HG02588 (cell line): ENCODE results near the gene CEP135.
A peak's percentile ranks its signal among the peaks of the same experiment; 100 is the strongest.
"Not testable (repeated sequence)": the region's sequence is repeated elsewhere in the genome, so short reads cannot be mapped to it uniquely, and the experiment has no call there.

ENCODE experiments used
- ATAC-seq: cut with Tn5 transposase; IDR thresholded peaks from one replicate; pipeline ENCODE4 v1.9.1; 2021; ENCODE audit warnings: mild to moderate bottlenecking, moderate library complexity; ENCODE audit not compliant: unreplicated experiment

The CEP135 gene

DNA sequence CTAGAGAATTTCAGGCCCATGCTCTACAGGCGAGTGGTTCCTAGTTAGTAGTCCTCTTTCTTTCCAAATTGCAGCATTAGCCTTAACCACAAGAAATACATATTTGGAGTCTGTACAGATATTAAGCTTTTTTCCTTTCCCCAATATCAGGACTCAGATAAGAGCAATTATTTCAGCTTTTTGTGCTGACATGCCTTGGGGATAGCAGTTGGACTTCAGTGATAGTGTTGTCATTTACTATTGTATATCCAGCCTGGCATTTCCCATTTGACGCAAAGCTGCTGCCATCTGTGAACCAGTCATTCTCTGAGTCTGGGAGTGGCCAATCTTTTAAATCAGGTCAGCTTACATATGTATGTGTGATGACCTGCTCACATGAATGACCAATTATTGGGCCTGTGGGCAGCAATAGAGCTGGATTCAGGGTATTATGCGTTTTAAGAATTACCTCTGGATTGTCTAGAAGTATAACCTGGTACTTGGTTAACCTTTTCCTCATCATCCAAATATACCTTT lies 6.8 kb upstream of the CEP135 start:
- ATAC-seq, result no peak

DNA sequence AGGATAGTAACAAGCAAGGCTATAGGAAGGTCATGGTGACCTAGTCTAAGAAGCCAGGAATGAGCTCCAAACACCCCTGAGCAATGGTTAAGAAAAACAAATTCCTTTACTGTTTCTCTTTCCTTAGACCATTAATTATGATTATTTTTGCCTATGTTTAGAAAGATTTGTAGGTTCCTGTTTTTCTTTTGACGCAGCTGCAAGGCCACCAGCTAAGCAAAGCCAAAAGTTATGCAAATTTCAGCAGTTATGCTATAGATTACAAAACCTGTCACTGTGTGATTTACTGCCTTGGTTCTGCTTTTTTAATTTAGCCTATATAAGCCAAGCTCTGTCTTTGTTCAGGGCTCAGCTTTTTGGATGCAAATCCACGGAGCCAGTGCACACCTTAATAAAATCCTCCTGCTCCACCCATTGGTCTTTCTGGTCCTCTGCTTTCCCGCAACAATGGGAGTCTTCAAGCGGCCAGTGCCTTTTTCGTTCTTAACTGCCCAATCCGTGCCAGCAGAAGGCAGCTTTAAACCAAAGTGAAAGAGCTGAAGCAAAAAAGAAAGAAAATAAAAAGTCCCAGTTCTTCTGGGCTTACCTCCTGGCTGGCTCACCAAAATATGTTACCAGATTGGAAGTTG lies 1.4 kb upstream of the CEP135 start:
- peak; percentile 32 for ATAC-seq

DNA sequence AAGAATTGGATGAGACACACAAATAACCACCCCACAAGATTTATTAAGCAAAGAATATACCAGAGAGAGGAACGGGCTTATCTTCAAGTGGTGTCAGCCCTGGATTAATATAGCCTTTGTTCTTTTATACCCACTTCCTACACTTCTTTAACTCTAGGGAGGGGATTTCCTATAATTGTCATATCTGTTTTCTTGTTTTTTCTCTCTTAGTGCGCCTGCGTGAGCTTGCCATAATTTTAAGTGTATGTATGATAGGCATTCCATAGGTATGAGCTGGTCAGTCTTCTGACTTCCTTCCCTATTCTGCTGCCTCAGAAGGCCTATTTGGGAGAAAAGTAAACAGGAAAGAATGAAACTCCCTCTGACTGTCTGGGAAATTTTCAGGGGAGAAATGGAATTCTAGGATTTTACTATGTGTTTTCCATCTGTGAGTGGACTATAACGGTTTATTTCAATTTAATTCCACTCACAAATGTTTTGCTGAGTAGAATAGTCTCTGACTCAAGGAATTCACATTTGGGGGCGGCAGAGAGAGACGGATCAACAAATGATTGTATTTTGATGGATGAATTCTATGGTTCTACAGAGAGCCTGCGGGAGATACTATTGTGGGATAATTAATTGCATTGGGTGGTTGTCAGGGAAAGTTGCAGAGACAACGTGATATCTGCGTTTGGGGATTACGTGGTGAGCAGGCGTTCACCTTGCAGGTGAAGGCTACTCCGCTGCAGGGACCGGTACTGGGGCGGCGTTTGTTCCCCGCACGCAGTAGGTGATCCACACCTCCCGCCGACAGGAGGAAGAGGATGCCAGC lies 626 bp upstream of the CEP135 start:
- peak; percentile 16 for ATAC-seq

DNA sequence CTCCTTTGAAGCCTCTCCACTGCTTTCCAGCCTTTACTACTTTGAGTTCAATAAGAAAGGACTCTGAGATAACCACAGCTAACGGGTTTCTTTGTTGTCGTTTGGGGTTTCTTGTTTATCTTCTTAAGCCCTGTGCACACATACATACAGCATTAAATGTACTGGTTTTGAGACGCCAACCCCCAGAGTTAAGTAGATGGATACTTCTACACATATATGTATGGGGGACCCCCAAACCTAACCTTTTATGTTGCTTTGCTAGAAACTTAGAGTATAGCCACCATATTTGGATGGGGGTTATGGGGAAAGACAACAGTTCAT lies 697 bp downstream of the CEP135 start:
- ATAC-seq, result no peak

DNA sequence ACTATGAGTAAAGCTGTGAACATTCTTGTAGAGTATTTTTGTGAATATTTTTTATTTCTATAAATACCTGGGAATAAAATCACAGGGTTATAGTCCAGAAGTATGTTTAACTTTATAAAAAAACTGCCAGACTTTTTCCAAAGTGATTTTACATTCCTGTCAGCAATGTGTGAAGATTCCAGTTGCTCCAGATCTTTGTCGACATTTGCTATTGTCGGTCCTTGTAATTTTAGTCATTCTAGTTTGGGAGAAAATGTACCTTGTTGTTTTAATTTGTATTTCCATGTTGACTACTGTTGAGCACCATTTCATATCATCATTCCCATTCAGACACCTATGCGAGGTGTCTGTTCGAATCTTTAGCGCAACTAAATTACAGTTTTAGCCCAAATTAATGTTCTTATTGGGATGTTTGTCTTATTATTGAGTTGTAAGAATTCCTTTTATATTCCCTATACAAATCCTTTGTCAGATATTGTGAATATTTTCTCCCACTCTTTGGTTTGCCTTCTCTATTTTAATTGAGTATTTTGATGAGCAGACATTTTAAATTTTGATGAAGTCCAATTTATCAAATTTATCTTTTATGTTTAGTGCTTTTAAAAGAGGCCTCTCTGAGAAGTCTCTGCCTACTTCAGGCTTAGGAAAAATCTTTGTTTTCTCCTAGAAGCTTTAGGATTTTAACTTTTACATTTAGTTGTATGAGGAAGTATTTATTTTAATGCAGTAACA lies 2.6 kb downstream of the CEP135 start:
- ATAC-seq, result no peak

DNA sequence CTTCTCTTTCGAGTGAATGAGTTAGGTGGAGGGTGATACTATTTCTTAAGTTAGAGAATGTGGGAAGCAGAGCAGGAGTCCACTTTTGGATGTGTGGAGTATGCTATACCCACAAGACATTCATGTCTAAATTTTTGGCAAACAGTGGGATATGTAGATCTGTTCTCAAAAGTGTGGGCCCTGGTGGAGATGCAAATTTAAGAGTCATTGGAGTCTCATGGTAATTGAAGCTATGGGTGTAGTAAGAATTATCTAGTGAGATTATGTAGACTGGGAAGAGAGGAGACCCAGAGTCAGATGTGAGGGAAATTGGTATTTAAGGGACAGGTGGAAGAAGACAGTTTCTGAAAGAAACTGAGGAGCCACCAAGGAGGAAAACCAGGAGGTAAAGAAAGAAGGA lies 7.0 kb downstream of the CEP135 start:
- no peak for ATAC-seq

DNA sequence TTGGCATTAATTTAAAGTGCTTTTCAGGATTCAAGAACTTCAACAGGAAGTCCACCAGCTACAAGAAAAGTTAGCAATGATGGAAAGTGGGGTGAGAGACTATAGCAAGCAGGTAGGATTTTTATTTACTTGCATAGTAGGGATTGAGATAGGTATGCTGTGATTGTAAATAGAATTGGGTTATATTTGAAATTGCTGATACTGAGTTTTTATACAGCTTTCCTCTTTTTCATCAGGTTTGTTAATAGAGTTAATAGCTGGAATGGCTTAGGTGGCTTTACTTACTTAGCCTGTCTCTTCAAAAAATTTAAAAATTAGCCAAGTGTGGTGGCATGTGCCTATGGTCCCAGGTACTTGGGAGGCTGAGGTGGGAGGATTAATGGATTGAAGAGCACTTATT lies 10.9 kb downstream of the CEP135 start:
- no peak for ATAC-seq

DNA sequence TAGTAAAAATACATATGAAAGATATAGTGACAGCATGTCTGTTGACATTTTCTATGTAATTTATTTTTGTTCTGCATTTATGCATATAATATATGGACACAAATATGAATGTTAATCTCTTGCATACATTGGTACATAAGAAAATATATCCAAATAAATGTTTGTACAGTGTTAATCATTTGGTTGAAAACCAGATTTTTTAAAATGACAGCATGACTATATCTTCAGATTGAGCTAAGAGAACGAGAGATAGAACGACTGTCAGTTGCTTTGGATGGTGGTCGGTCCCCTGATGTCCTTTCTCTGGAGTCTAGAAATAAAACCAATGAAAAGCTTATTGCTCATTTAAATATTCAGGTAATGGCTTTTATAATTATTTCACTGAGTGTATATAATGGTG lies 15.3 kb downstream of the CEP135 start:
- ATAC-seq, result no peak

DNA sequence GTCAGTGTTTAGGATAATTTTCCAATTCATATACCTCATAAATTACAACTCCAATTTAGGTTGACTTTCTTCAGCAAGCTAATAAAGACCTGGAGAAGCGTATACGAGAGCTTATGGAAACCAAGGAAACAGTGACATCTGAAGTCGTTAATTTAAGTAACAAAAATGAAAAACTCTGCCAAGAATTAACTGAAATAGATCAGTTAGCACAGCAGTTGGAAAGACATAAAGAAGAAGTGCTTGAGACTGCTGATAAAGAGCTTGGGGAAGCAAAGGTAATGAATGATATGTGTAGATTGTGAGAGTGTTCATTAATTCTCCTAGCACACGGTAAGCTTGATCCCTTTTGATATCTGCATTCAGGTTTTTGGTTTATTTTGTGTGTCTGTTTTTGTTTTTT lies 16.8 kb downstream of the CEP135 start:
- no peak for ATAC-seq

DNA sequence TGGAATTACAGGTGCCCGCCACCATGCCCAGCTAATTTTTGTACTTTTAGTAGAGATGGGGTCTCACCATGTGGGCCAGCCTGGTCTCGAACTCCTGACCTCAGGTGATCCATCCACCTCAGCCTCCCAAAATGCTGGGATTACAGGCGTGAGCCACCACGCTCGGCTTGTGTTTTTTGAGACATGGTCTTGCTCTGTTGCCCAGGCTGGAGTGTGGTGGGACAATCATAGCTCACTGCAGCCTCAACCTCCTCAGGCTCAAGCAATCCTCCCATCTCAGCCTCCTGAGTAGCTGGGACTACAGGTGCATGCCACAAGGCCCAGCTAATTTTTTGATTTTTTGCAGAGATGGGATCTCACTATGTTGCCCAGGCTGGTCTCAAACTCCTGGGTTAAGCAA lies 17.6 kb downstream of the CEP135 start:
- ATAC-seq, result not testable (repeated sequence)

DNA sequence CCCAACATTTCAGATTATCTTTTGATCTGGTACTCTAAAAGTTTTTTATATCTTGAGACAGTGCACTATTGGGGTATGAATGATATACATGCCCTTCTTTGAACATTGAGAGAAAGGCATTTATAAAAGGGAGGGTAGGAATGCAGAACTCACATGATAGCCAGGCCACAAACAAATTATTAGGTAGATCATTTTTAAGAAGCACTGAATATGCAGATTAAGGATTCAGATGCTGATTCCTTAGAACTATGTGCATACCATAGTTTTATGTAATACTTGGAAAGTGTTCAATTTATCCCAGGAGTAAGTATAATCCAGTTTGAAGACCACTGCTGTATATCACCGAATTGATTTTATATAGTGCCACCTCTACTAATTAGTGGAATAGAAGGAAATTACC lies 18.6 kb downstream of the CEP135 start:
- no peak for ATAC-seq

DNA sequence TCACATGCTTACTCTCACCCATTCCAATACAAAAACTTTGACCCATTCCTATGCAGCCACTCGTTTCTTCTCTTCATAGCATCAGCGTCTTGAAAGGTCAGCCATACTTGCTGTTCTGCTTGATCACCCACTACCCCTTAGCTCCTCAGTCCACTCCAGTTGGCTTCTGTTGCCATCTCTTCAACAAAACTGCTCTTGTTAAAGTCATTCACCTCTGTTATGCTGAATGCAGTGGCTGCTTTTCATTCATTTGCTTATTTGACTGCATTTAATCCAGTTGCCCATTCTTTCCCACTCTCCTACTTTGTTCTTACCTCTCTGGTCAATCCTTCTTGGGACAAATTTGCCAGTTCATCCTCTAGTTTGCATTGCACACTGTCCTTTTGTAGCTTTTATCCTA lies 24.9 kb downstream of the CEP135 start:
- ATAC-seq, result no peak

DNA sequence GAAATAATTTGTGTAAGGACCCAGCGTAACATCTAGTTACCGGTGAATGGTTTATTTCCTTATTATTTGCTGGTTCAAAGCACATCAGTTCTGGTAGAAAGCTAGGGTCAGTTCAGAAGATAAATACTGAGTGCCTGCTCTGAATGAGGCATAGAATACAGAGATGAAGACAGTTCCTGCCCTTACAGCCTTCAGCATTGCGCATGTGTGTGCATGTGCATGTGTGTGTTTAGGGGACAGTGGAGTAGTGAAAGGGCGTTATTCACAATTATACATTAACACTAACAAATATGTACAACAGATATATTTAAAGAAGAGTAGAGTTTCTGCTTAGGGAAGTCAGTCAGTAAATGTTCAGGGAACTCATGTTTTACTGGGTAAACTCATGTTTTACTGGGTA lies 29.1 kb downstream of the CEP135 start:
- no peak for ATAC-seq

DNA sequence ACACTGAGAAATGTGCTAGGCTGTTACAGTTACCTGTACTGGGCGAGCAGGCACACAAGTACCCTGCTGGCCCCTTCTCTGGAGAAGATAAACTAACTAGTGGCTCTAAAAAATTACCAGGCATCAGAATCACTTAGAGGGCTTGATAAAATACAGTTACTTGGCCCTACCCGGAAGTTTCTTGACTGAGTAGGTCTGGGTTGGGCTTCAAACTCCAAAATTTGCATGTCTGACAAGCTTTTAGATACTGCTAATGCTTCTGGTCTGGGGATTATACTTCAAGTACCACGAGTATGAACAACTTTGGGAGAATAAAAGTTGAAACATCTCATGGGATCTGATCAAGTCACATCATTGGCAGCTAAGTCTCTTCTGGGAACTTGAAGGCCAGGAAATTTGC lies 30.8 kb downstream of the CEP135 start:
- ATAC-seq, result peak; percentile 67

DNA sequence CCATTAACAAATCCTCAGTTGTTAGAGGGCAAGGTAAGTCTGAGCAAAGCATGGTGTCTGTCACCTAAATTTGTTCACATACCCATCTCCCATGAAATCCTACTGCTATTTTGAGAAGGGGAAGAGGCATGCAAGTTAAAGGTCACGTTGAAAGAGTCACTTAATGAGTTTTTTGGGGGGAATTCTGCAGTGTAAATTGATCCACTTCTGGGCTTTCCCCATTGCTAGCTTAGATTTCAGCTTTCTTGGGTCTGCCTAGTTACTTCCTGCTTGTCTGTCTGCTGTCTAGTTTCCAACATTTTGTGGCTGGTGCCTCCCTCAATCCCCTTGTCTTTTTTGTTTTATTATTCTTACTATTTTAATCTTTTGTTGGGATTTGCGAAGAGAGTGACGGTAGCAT lies 32.0 kb downstream of the CEP135 start:
- ATAC-seq, result peak; percentile 46

DNA sequence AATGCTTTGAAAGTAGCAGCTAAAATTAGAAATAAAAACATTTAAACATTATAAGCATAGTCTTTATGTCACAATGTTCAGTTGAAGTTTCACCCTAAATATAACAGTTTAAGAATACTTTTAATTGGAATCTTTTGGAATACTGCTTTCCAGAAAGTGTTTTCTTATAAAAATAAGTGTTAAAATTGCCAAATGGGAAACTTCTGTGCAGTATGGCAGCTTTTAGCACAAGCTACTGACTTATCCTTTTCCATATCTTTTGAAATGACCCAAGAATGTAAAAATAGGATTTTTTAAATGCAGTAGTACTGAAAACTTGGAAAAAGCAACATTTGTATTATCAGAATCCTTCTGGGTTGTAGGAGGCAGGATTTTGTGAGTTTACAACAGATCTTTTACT lies 34.2 kb downstream of the CEP135 start:
- ATAC-seq, result no peak

DNA sequence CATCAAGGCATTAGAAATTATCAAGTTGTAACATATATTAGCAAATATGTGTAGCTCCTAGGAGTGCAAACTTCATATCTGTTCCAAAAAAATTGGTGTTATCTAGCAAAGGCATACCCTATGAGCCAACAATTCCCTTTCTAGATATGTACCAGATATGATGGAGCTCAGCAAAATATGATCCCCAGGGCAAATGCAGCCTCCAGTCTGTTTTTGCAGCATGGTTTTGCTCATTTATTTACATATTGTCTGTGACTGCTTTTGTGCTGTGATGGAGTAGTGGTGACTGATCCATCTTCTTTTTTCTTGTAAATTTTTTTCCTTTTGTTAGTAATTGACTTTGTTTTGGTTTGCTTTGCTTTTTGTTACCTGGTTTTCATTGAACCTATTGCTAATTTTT lies 41.0 kb downstream of the CEP135 start:
- no peak for ATAC-seq

DNA sequence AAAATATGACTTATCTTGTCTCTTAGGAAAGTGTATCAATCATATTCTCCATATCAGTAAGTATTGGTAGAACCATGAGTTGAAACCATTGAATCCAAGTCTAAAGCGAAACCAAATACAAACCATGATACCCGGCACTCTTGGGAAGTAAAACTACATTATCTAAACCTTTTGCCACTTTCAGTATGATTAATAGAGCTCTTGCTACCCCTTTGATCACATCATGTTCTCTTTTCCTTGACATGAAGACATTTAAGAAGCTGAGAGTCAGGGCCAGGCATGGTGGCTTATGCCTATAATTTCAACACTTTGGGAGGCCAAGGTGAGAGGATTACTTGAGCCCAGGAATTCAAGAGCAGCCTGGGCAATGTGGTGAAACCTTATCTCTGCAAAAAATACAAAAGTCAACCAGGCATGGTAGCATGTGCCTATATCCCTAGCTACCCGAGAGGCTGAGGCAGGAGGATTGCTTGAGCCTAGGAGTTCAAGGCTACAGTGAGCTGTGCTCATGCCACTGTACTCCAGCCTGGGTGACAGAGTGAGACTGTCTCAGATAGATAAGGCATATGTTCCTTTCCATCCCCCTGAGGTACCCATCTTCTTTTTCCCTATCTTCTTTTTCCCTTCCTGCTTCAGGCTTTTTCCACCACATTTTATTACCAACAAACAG lies 45.4 kb downstream of the CEP135 start:
- ATAC-seq, result peak; percentile 81

DNA sequence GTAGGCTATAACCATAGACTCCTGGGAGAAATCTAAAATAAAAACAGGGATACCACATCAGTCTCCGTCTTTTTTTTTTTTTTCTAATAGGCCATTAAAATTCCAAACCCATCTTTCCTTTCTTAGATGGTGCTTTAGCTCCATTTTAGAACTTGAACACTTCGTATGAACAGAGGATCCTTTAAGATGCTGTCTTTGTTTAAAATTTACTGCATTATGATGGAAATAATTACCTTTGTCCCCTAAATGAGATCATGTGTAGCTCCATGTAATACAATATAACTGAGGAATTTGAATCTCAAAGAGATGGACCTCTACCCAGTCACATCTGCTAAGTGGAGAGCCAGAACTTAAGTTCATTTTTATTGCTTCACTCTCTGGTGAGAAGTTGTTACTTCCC lies 47.9 kb downstream of the CEP135 start:
- no peak for ATAC-seq

DNA sequence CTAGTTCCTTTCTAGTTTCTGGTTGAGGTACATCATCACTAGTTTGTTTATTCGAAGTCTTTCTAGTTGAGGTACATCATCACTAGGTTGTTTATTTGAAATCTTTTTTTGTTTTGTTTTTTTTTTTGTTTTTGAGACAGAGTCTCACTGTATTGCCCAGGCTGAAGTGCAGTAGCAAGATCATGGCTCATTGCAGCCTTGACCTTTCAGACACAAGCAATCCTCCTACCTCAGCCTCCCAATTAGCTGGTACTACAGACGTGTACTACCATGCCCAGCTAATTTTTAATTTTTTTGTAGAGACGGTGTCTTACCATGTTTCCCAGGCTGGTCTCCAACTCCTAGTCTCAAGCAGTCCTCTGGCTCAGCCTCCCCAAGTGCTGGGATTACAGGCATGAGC lies 54.9 kb downstream of the CEP135 start:
- no peak for ATAC-seq

DNA sequence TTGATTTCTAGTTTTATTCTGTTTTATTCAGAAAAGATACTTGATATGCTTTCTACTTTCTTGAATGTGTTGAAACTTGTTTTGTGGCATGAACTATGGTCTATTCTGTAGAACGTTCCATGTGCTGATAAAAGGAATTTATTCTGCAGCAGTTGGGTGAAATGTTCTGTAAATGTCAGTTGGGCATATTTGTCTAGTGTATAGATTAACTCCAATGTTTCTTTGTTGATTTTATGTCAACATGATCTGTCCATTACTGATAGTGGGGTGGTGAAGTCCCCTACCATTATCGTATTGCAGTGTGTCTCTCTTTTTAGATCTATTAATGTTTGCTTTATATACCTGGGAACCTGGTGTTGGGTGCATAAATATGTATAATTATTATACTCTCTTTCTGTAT lies 55.5 kb downstream of the CEP135 start:
- no peak for ATAC-seq
